HCT116 (cell line): ENCODE results near the gene ZPR1. TPM values are rescaled to one million over a fixed set of nuclear protein-coding genes. Genes with fewer than 3 reads are reported as not detected.

Source experiments
- ATAC-seq: fragments of 200-7000 bp; cut with Tn5 transposase; 2 replicates; pipeline ENCODE4 v1.9.1; 2020; ENCODE audit warnings: mild to moderate bottlenecking, moderate library complexity
- BruUV-seq: library from RNA; stranded (reverse); fragments of 400-500 nt; replicated peaks from 2 replicates; lab custom pipeline; 2021; lab: Mats Ljungman, UMichigan
- CTCF ChIA-PET: fragments of 300-600 bp; sonication (Branson Sonifier 250); formaldehyde crosslinking; loops from one replicate; lab custom pipeline; 2021; ENCODE audit warnings: antibody characterized with exemption; lab: Charles Lee
- POLR2A ChIA-PET: fragments of 300-600, 350-600 bp; sonication (Branson Sonifier 250); formaldehyde crosslinking; loops from one replicate; lab custom pipeline; 2021; ENCODE audit warnings: antibody characterized with exemption; lab: Charles Lee
- RAD21 ChIA-PET, 2 experiments: fragments of 300-600 bp; sonication (Branson Sonifier 250); formaldehyde crosslinking; loops; one replicate each; lab custom pipeline; 2023; ENCODE audit warnings: low total read pairs in 2 of 2; ENCODE audit not compliant: uncharacterized antibody in 2 of 2, unreplicated experiment in 2 of 2, low non-redundant PET in 1 of 2; lab: Charles Lee
- DNase-seq: peaks from one replicate; pipeline ENCODE4 v3.0.0-alpha.2; 2010; ENCODE audit warnings: low read depth, low spot score
- H2AFZ ChIP-seq: fragments of 200-600 bp; shearing (Covaris generic), sonication (generic); 2 replicates; pipeline ENCODE4 v1.6.1; 2017; ENCODE audit warnings: low read depth, mixed run types, mixed read lengths, antibody characterized with exemption, low read length; ENCODE audit not compliant: poor library complexity, severe bottlenecking
- H3K27ac ChIP-seq: 2 replicates; pipeline ENCODE4 v1.5.1; 2012; ENCODE audit warnings: low read depth, low read length
- H3K27me3 ChIP-seq: fragments of 200-600 bp; sonication (generic); 2 replicates; pipeline ENCODE4 v1.6.1; 2016; ENCODE audit warnings: mixed run types, low read length, mixed read lengths; ENCODE audit not compliant: insufficient read depth
- H3K36me3 ChIP-seq, 2 experiments: fragments of 200-500 bp in 1 of 2; fragments of 200-600 bp in 1 of 2; sonication (Bioruptor generic) in 1 of 2; sonication (generic) in 1 of 2; 2 replicates each; pipeline versions ENCODE4 v1.5.1 to v1.6.1; 2014 to 2016; ENCODE audit warnings: low read length in 2 of 2, inconsistent platforms in 1 of 2, mixed read lengths in 1 of 2, mixed run types in 1 of 2; ENCODE audit not compliant: insufficient read depth in 2 of 2, control insufficient read depth in 1 of 2
- H3K4me1 ChIP-seq, 2 experiments: fragments of 200-600 bp in 1 of 2; sonication (generic) in 1 of 2; 2 replicates each; pipeline versions ENCODE4 v1.5.1 to v1.6.1; 2012 to 2017; ENCODE audit warnings: low read length in 2 of 2, inconsistent platforms in 1 of 2, mild to moderate bottlenecking in 1 of 2, mixed read lengths in 1 of 2, mixed run types in 1 of 2, moderate library complexity in 1 of 2; ENCODE audit not compliant: insufficient read depth in 2 of 2, control insufficient read depth in 1 of 2
- H3K4me2 ChIP-seq: fragments of 200-600 bp; sonication (generic); 2 replicates; pipeline ENCODE4 v1.6.1; 2017; ENCODE audit warnings: mixed run types, low read length, mixed read lengths
- H3K4me3 ChIP-seq, 2 experiments: fragments of 200-600 bp in 1 of 2; sonication (generic) in 1 of 2; replicated peaks in 1 of 2; 2 replicates each; pipeline ENCODE4 v1.5.1; 2011 to 2016; ENCODE audit warnings: low read length in 2 of 2, control low read depth in 1 of 2, low read depth in 1 of 2, mild to moderate bottlenecking in 1 of 2, mixed read lengths in 1 of 2, mixed run types in 1 of 2
- H3K79me2 ChIP-seq: fragments of 200-600 bp; sonication (generic); 2 replicates; pipeline ENCODE4 v1.6.1; 2017; ENCODE audit warnings: mild to moderate bottlenecking, mixed run types, low read length, moderate library complexity, mixed read lengths; ENCODE audit not compliant: insufficient read depth
- H3K9ac ChIP-seq: fragments of 200-600 bp; sonication (generic); 2 replicates; pipeline ENCODE4 v1.6.1; 2016; ENCODE audit warnings: low read length, mixed read lengths
- H3K9me2 ChIP-seq: fragments of 200-600 bp; sonication (generic), shearing (Covaris generic); 2 replicates; pipeline ENCODE4 v1.6.1; 2017; ENCODE audit warnings: mixed run types, mild to moderate bottlenecking, moderate library complexity; ENCODE audit not compliant: insufficient read depth
- H3K9me3 ChIP-seq, 2 experiments: fragments of 200-500 bp in 1 of 2; fragments of 200-600 bp in 1 of 2; sonication (Bioruptor generic) in 1 of 2; sonication (generic) in 1 of 2; 2 replicates each; pipeline ENCODE4 v1.6.1; 2014 to 2017; ENCODE audit warnings: low read length in 2 of 2, mixed read lengths in 2 of 2, inconsistent platforms in 1 of 2, low read depth in 1 of 2, mild to moderate bottlenecking in 1 of 2, mixed run types in 1 of 2, moderate library complexity in 1 of 2; ENCODE audit not compliant: control insufficient read depth in 1 of 2, insufficient read depth in 1 of 2
- H4K20me1 ChIP-seq: fragments of 200-600 bp; sonication (generic), shearing (Covaris generic); 2 replicates; pipeline ENCODE4 v1.6.1; 2017; ENCODE audit warnings: mixed run types, mild to moderate bottlenecking, moderate library complexity; ENCODE audit not compliant: insufficient read depth
- CEBPB ChIP-seq: IDR thresholded peaks from 2 replicates; pipeline ENCODE4 v1.6.1; 2012; ENCODE audit warnings: low read depth
- EGR1 ChIP-seq: IDR thresholded peaks from 2 replicates; pipeline ENCODE4 v1.6.1; 2012; ENCODE audit warnings: low read depth
- ELF1 ChIP-seq: IDR thresholded peaks from 2 replicates; pipeline ENCODE4 v1.6.1; 2012; ENCODE audit warnings: low read depth, borderline replicate concordance
- EZH2 ChIP-seq: fragments of 200-600 bp; sonication (generic); IDR thresholded peaks from 2 replicates; pipeline ENCODE4 v1.6.1; 2017; ENCODE audit warnings: antibody characterized with exemption, mixed run types
- EZH2phosphoT487 ChIP-seq: fragments of 200-600 bp; IDR thresholded peaks from 2 replicates; pipeline ENCODE4 v1.6.1; 2018; ENCODE audit warnings: antibody characterized with exemption, borderline replicate concordance
- FOSL1 ChIP-seq: IDR thresholded peaks from 2 replicates; pipeline ENCODE4 v1.6.1; 2012; ENCODE audit warnings: low read depth
- POLR2A ChIP-seq: IDR thresholded peaks from 2 replicates; pipeline ENCODE4 v1.7.0; 2011; ENCODE audit warnings: borderline replicate concordance; ENCODE audit not compliant: insufficient read depth, insufficient read length; ENCODE audit errors: extremely low read depth
- POLR2AphosphoS5 ChIP-seq: IDR thresholded peaks from 2 replicates; pipeline ENCODE4 v1.6.1; 2011; ENCODE audit warnings: mild to moderate bottlenecking, low read depth, low read length, moderate library complexity
- SIN3A ChIP-seq: IDR thresholded peaks from 2 replicates; pipeline ENCODE4 v1.6.1; 2012; ENCODE audit warnings: low read depth
- SP1 ChIP-seq: IDR thresholded peaks from 2 replicates; pipeline ENCODE4 v1.6.1; 2012; ENCODE audit warnings: low read depth
- SRF ChIP-seq: IDR thresholded peaks from 2 replicates; pipeline ENCODE4 v1.6.1; 2012; ENCODE audit warnings: low read depth
- TCF7L2 ChIP-seq: IDR thresholded peaks from 2 replicates; pipeline ENCODE4 v1.7.0; 2011; ENCODE audit warnings: borderline replicate concordance, inconsistent platforms; ENCODE audit not compliant: insufficient read depth, insufficient read length; ENCODE audit errors: extremely low read depth
- YY1 ChIP-seq: IDR thresholded peaks from 2 replicates; pipeline ENCODE4 v1.6.1; 2011; ENCODE audit warnings: low read length, low read depth, moderate library complexity, mild to moderate bottlenecking; ENCODE audit not compliant: insufficient replicate concordance; ENCODE audit errors: extremely low read depth
- ZFX ChIP-seq: fragments of 450-650 bp; IDR thresholded peaks from 2 replicates; pipeline ENCODE4 v1.6.1; 2017
- ZNF274 ChIP-seq: fragments of 200-500 bp; sonication (Bioruptor generic); IDR thresholded peaks from 2 replicates; pipeline ENCODE4 v1.6.1; 2014; ENCODE audit warnings: mild to moderate bottlenecking, low read depth, low read length, inconsistent platforms
- intact Hi-C: fragments of 100-400 bp; cut with micrococcal nuclease; formaldehyde crosslinking; loops from 2 replicates; pipeline ENCODE4 v1.10.0; 2022
- total RNA-seq: library from RNA; stranded (reverse); gene quantifications from one replicate; pipeline ENCODE4 v1.2.1, GENCODE V29; 2021; ENCODE audit not compliant: unreplicated experiment
- TF ChIP-seq, protein P1 (sequence below): IDR thresholded peaks from 2 replicates; pipeline ENCODE4 v1.6.1; 2011; ENCODE audit warnings: mild to moderate bottlenecking, low read length, moderate library complexity; ENCODE audit not compliant: insufficient replicate concordance; ENCODE audit errors: extremely low read depth
- TF ChIP-seq, protein P2 (sequence below): IDR thresholded peaks from 2 replicates; pipeline ENCODE4 v1.6.1; 2012; ENCODE audit warnings: low read depth
- TF ChIP-seq, protein P3 (sequence below): IDR thresholded peaks from 2 replicates; pipeline ENCODE4 v1.6.1; 2012
- TF ChIP-seq, protein P4 (sequence below), 3 experiments: fragments of 200-600 bp in 1 of 3; sonication (generic) in 1 of 3; IDR thresholded peaks in 2 of 3; conservative IDR thresholded peaks in 1 of 3; 2 replicates each; pipeline ENCODE4 v1.5.1; 2012 to 2017; ENCODE audit warnings: low read depth in 2 of 3, low read length in 2 of 3, antibody characterized with exemption in 1 of 3, borderline replicate concordance in 1 of 3, control low read depth in 1 of 3, mild to moderate bottlenecking in 1 of 3, mixed read lengths in 1 of 3, mixed run types in 1 of 3, moderate library complexity in 1 of 3; ENCODE audit not compliant: insufficient read depth in 1 of 3

ZPR1 gene
- total RNA-seq, 1 experiment from 2014 or later: 56.3 TPM

DNA sequence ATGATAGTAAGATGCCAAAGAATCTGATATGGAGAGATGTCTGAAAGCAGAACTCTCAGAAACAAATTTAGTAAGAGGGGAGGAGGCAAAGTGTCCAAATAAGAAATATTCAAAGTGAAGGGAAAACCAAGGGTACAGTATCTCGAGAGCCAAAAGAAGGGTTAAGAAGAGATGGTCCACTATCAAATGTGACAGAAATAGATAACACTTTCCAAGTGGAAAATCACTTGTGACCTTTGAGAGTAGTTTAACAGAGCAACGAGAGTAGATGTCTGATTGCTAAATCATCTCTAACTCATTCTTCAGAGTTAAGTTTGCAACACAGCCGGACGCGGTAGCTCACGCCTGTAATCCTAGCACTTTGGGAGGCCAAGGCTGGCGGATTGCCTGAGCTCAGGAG lies 10.8 kb downstream of the ZPR1 start:
- peaks cover 3 to 11% of the 10 kb centered on the region in 2 experiments; a peak in 3 of 4 replicates for H3K4me1 ChIP-seq
- H3K79me2 ChIP-seq: peaks cover 12% of the 10 kb centered on the region
- H2AFZ ChIP-seq: no peak overlapping the region
- intact Hi-C loops: no loop called here
- H3K9me3 ChIP-seq: no peaks in the 10 kb centered on the region
- H3K27ac ChIP-seq: no peak overlapping the region
- H4K20me1 ChIP-seq: no peaks in the 10 kb centered on the region
- H3K4me3 ChIP-seq: no peak overlapping the region
- H3K9ac ChIP-seq: no peak overlapping the region
- no peak overlapping the region for H3K4me2 ChIP-seq
- H3K27me3 ChIP-seq: no peaks in the 10 kb centered on the region
- ATAC-seq (no peak), DNase-seq (no peak)
- TF ChIP-seq, protein P1, sequence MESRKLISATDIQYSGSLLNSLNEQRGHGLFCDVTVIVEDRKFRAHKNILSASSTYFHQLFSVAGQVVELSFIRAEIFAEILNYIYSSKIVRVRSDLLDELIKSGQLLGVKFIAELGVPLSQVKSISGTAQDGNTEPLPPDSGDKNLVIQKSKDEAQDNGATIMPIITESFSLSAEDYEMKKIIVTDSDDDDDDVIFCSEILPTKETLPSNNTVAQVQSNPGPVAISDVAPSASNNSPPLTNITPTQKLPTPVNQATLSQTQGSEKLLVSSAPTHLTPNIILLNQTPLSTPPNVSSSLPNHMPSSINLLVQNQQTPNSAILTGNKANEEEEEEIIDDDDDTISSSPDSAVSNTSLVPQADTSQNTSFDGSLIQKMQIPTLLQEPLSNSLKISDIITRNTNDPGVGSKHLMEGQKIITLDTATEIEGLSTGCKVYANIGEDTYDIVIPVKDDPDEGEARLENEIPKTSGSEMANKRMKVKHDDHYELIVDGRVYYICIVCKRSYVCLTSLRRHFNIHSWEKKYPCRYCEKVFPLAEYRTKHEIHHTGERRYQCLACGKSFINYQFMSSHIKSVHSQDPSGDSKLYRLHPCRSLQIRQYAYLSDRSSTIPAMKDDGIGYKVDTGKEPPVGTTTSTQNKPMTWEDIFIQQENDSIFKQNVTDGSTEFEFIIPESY: no peak
- no peak for TF ChIP-seq ZFX
- TF ChIP-seq, protein P2, sequence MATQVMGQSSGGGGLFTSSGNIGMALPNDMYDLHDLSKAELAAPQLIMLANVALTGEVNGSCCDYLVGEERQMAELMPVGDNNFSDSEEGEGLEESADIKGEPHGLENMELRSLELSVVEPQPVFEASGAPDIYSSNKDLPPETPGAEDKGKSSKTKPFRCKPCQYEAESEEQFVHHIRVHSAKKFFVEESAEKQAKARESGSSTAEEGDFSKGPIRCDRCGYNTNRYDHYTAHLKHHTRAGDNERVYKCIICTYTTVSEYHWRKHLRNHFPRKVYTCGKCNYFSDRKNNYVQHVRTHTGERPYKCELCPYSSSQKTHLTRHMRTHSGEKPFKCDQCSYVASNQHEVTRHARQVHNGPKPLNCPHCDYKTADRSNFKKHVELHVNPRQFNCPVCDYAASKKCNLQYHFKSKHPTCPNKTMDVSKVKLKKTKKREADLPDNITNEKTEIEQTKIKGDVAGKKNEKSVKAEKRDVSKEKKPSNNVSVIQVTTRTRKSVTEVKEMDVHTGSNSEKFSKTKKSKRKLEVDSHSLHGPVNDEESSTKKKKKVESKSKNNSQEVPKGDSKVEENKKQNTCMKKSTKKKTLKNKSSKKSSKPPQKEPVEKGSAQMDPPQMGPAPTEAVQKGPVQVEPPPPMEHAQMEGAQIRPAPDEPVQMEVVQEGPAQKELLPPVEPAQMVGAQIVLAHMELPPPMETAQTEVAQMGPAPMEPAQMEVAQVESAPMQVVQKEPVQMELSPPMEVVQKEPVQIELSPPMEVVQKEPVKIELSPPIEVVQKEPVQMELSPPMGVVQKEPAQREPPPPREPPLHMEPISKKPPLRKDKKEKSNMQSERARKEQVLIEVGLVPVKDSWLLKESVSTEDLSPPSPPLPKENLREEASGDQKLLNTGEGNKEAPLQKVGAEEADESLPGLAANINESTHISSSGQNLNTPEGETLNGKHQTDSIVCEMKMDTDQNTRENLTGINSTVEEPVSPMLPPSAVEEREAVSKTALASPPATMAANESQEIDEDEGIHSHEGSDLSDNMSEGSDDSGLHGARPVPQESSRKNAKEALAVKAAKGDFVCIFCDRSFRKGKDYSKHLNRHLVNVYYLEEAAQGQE: no peak
- TF ChIP-seq CEBPB: no peak
- no peak for TF ChIP-seq POLR2A
- no peak for TF ChIP-seq EZH2phosphoT487
- TF ChIP-seq ELF1: no peak
- TF ChIP-seq SIN3A: no peak
- TF ChIP-seq TCF7L2: no peak
- no peak for TF ChIP-seq SRF
- TF ChIP-seq, protein P3, sequence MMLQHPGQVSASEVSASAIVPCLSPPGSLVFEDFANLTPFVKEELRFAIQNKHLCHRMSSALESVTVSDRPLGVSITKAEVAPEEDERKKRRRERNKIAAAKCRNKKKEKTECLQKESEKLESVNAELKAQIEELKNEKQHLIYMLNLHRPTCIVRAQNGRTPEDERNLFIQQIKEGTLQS: no peak
- TF ChIP-seq FOSL1: no peak
- TF ChIP-seq ZNF274: no peak
- TF ChIP-seq, protein P4, sequence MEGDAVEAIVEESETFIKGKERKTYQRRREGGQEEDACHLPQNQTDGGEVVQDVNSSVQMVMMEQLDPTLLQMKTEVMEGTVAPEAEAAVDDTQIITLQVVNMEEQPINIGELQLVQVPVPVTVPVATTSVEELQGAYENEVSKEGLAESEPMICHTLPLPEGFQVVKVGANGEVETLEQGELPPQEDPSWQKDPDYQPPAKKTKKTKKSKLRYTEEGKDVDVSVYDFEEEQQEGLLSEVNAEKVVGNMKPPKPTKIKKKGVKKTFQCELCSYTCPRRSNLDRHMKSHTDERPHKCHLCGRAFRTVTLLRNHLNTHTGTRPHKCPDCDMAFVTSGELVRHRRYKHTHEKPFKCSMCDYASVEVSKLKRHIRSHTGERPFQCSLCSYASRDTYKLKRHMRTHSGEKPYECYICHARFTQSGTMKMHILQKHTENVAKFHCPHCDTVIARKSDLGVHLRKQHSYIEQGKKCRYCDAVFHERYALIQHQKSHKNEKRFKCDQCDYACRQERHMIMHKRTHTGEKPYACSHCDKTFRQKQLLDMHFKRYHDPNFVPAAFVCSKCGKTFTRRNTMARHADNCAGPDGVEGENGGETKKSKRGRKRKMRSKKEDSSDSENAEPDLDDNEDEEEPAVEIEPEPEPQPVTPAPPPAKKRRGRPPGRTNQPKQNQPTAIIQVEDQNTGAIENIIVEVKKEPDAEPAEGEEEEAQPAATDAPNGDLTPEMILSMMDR (IDR thresholded peaks at IDR 0.05 in 2 of 3, conservative IDR thresholded peaks at IDR 0.05 in 1 of 3; ENCODE audit: borderline replicate concordance in 1 of 3, insufficient read depth in 1 of 3, low read depth in 2 of 3, low read length in 2 of 3): no peak
- no peak for TF ChIP-seq SP1
- TF ChIP-seq POLR2AphosphoS5: no peak
- no peak for TF ChIP-seq EZH2
- TF ChIP-seq YY1: no peak
- TF ChIP-seq EGR1: no peak
- RAD21 ChIA-PET: no interaction called here
- no peaks in the 10 kb centered on the region for H3K9me2 ChIP-seq
- POLR2A ChIA-PET: no interaction called here
- BruUV-seq: no TSS peak
- peaks cover 21 to 36% of the 10 kb centered on the region in 2 experiments; a peak in 3 of 4 replicates for H3K36me3 ChIP-seq
- CTCF ChIA-PET: no interaction called here
